Left renal cortex interstitium (tissue), 4 donors: Measurements from ENCODE around the gene ARID3C. TPM values are rescaled to one million over a fixed set of nuclear protein-coding genes. Genes with fewer than 3 reads are reported as not detected.

Experiments used
- DNase-seq, 4 donors: peaks; one replicate each; pipeline ENCODE4 v3.0.0-alpha.2; 2013; ENCODE audit warnings: low read depth in 4 of 4, low spot score in 2 of 4, missing footprints in 1 of 4
- polyA plus RNA-seq, 4 donors: library from polyadenylated mRNA; unstranded; fragments of 120-200 nt; gene quantifications; one replicate each; pipeline ENCODE4 v1.2.1, GENCODE V29; 2013; ENCODE audit not compliant: insufficient read length in 4 of 4

Gene ARID3C
- polyA plus RNA-seq, 4 donors: 0.16 to 0.21 (median 0.19) TPM; not detected in 1

DNA sequence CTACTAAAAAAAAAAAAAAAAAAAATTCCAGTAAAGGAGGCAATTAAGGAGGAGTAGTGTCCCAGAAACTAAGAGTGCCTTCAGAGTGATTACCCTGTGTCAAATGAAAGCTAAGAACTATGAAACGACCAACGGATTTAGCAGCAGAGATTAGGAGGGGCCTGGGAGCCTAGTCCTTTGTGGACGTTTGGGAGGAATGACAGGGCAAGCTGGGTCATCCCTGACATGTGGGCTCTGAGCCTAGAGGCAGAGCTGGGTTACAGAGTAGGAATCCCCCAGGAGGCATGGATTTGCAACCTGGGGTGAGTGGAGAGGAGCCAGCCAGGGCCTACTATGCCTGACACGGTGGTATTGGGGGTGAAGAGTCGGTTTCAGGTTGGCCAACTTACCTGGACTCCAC lies 4.3 kb upstream of the ARID3C start:
- no peak for DNase-seq

DNA sequence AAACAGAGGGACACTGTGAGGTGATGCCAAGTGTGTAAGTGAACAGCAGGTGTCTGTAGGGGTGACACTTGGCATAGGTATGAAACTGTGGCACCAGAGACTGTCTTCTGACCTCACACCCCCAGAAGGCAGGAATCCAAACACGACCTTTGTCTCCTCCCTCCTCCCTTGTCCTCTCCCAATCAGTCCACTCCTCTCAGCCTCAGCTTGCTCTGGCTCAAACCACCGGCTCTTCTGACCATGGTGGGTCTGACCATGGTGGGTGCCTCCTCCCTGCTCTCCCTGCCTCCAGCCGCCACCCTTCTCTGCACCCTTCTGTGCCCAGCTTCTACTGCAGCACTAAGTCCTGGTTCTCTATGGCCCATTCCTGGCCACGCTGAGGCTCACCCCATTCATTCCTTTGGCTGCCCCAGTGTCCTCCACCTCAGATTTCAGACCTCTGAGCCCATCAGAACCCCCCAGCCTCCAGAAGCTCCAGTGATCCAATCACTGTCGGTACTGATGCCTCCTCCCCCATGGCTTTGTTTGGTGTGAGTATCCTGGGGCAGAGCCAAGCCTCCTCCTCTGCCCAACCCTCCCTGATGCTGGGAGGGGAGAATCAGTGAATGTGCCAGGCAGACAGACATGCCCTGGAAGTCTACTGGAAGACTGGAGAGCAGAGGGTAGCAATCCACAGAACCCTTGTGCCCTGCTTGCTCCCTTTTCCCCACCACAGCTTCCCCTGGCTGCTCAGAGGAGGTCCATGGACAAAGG lies 1.7 kb upstream of the ARID3C start:
- DNase-seq: no peak

DNA sequence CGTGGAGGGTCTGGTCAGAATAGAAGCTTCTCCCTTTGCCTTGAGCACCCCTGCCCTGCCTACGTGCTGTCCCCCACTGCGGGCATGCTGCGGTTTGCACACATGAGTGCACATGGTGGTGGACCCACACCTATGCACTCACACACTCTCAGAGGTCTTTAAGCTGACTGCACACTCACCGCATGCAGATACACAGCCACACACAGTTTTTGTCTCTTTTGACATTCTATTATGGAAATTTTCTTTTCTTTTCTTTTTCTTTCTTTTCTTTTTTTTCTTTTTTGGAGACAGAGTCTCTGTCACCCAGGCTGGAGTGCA lies 584 bp upstream of the ARID3C start:
- DNase-seq: no peak

DNA sequence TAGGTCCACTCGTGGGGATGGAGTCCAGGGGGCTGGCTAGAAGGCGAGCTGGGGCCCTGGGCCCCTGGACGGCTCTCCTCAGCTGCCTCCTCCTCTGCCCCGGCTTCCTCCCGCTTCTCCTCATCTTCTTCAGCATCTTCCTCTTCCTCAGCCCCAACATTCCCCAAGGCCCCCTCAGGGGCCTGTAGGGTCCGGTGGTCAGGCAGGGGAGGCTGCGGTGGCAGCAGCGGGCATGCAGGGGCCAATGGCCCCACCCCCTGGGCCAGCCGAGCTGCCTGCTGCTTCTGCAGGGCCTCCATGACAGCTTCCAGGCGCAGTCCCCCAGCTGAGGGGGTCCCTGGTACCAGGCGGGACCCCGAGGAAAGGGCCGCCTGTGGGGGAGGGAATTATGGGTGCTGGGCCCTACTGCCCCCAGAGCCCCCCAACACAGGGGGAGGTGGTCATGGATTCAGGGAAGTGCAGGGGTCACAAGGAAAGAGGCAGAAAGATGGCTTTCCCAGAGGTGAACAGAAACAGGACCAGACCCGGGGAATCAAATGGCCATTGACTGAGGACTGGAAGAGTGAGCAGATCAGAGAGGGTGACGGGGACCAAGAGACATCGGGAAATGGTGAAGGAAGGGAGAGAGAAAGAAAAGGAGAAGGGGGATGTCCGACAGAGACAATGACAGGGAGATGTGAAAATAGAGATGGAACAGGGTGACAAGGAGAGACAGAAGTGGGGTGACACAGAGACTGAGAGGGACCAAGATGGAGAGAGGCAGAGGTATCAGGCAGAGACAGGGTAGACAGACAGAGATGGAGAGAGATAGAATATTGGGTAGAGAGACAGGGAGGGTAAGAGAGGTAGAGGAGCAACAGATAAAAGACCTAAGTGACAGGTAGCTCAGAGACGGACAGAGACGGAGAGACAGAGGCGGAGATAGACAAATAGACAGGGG lies 880 bp downstream of the ARID3C start:
- no peak for DNase-seq

DNA sequence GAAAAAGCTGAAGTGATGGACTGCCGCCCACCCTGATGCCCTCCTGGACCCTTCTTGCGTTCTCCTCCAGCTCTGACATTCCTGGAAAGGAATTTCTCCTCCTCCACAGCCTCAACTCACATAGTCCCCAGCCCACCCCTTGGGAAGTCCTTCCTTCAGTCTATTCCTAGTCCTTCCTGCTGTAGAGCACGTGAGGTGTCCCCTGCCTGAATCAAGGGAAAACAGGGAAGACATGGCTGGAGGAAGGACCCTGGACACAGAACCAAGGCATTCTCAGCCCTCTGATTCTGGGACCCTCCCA lies 3.7 kb downstream of the ARID3C start:
- no peak for DNase-seq

DNA sequence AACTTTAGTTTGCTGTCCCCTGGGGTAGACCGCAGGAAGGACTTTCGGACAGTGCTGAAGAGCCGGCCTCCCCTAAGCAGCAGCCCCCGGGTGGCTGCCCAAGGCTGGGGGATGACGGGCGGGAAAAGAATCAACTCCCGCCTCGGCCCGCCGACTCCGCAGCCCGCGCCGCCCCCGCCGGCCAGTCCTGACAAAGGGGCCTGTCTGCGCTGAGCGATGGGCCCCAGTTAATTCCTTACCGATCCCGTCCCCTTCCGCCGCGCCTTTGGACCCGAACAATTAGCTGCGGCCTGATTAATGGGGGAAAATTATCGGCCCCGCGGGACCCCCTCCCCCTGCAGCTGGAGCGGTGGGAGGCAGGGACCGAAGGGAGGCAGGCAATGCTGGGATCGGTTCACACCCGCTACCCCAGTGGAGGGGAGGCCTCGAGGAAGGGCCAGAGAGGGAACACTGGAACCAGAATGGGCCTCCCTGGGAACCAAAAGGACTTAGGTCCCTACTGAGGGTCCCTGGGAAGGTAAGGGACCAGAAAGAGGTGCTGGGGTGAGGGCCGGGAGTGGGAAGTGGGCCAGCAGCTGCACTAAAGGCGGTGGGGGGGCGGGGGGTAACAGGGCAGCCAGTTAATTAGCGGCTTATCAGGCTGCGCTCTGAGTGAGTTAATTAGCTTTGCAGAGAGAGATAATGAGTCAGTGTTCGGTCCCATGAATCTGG lies 4.2 kb downstream of the ARID3C start:
- no peak for DNase-seq

DNA sequence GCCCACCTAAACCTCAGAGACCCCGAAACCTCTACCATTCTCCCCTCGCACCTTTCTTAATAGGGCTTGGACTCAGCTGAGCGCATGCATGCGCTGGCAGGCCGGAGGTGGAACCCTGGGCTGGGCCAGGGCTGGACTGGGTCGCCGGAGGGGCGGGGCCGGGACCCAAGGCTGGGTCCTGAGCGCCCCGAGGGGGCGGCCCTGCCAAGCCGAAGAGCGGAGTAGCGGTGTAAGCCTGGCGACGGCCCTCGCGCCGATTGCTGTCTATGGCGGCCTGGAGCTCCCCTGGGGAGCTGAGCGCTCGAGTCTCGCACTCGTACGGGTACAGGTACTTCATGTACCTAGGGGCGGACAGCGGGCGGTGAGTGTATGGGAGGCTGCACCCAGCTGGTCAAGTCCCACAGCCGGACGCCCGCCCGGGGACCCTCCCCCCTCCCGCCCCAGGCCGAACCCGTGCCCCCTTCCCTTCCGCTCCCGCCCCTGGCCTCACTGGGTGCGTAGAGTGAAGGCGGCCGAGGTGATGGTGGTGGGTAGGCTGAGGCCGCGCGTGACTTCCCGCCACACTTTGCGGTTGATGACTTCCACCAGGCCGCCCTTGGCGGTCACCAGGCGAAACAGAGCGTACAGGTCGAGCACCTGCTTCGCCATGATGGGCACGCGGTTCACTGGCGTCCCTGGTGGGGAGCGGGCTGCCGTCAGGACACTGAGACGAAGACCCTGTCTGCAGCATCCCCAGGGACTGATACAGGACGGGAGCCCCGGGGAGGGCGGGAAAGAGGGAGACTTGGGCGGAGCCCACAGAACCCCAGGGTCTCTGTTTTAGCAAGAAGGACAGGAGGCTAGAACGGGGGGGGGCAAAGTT lies 5.3 kb downstream of the ARID3C start:
- no peak for DNase-seq

DNA sequence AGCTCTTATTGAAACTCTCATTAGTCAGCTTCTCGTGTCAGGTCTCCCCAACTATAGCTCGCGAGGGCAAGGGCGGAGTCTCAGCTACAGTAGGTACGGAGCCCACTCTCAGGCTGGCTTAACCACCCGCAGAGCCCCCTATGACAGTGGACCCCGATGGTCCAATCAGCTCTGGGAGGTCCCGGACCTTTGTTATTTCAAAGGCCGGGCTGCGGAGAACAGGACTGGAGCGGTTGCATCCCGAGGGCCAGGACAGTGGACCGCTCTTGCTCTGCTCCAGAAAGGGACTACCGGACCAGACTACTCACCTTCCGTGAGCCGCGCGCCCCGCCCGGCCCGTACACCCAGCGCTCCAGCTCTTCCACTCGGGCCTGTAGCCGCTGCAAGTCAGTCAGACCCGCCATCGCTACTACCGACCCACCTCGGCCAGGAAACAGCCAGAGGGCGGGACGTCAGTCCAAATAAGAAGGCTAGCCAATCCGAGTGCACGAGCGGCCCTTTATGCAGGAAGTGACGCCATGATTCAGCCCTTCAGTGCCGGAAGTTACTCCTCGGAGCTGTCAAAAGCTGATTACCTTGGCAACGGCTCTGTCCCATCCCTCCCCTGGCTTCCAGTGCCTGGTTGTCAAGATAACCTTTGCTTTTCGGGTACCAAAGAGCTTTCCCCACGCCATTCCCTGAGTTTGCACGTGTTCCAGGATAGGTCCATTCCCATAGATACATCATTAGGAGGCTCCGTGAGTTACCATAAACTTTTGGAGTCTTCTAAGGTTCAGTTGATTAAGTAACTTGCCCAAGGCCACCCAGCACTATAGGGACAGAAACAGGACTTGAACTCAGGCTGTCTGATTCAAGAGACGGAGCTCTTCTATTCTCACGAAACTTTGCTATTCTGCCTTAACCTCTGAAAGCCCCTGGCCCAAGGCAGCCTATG lies 8.5 kb downstream of the ARID3C start, which contains the start of gene DCTN3:
Gene DCTN3, minus strand, starts transcription at position 435 of the 934 bp plus-strand sequence. Its CDS starts 31 bp downstream, at position 404.
- peak in 3 of 4 donors; percentile 83 to 92 (median 84) for DNase-seq

DNA sequence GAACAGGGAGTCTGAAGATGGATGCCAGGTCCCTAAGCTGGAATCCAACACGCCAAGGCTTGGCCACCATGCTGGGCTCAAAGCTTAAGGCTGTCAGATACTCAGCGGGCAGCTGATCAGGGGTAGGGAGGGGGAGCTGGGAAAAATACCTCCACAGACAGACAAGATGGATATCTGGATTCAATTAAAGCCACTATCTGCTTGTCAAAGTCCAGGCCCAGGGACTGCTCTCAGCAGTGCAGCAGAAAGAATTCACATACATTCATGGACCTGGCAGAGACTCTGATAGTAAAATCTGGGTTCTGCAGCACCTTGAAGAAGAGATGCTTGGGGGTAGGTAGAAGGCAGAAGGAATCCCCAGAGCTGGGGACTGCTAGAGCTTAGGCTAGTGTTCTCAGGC lies 13.7 kb downstream of the ARID3C start:
- DNase-seq: no peak

DNA sequence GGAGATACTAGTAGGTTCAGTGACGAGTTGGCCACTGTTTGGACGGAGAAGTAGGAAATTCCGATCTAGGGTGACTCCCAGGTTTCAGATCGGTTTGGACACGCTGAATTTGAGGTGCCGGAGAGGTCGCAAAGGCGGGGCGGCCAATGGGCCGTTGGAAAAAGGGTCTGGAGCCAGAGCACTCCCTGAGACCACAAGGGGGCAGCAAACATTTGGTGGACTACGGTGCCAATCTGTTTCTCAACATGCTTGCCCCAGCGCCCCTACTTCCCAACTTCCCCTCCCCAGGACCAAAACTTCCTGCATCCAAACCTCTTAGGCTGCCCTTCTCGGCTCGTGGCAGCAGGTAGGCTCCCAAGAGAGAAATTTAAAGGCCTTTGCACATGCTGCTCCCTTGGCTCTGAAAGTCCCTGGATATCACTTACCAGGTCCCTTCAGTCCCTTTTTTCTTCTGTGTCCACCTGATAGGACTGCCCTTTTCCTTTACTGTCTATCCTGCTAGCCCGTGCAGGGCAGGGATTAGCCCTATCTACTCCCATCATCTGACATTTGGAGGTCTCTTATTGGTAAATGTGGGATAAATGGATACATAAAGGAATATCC lies 16.0 kb downstream of the ARID3C start:
- DNase-seq: peak in 1 of 4 donors; percentile 78

DNA sequence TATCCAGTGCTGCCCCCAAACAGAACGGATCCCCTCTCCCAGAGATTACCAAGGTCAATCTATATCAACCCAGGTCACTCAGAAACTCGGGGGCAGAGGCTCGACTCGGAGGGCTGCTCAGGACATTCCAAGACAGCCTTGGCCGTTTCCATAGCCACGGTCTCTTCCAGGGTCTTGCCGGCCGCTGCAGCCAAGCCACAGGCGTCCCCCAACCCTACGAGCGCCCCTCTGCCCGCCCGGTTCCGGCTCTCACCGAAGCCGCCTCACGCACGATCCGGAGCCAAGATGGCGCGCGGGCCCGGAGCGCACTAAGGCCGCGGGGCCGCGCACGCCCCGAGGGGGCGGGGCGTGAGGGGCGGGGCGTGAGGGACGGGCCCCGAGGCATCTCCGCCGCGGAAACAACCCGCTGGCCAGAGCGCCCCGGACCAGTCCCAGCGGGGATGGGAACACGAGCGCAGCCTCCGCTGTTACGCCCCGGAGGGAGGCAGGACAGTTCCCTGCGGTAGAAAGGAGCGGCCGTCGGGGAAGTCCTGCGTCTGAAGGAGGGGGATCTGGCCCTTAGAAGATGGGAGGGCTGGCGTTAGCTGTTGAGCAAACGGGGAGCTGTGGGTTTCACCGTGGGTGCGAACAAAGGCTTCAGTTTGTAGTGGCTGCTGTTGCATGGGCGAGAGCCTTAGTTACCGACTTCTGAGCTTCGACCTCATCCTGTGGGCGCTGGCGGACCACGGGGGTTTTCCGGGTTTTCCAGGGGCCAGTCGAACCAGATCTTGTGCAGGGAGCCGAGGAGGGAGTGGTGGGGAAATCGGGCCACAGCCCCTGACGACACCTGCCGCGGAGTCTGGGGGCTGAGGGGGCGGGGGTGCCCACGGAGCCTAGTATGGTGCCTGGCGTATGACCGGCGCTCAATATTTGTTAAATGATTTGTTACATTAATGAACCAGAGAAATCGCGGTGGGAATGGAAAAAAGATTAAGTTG lies 16.8 kb downstream of the ARID3C start, which contains the start of gene RPP25L:
Gene RPP25L, minus strand, starts transcription at position 287 of the 977 bp plus-strand sequence. CDS start 801 bp downstream, outside the sequence.
- peak in 2 of 4 donors; percentile 66 to 78 for DNase-seq

DNA sequence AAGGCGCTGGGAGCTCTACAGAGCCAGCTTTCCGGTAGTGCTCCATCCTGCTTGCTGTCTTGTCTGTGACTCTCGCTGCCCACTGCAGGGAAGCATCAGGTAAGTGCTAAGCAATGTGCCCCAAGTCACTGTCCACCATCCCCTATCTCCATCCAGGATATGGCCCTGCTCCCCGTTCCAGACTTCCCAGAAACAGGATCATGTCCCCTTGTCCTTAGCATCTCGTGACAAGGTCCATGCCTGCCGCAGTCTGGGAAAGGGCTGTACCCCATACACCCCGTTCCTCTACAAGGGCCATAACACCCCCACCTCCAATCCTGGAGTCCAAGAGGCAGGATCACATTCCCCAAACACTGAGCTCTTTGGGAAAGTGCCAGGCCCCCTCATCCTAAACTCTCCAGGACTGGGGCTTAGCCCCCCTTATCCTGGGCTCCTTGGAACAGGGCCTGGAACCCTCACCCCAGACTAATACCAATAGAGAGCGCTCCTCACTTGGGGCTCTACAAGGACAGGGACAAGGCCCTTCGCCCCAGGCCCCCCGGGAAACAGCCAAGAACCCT lies 17.5 kb downstream of the ARID3C start:
- no peak for DNase-seq

DNA sequence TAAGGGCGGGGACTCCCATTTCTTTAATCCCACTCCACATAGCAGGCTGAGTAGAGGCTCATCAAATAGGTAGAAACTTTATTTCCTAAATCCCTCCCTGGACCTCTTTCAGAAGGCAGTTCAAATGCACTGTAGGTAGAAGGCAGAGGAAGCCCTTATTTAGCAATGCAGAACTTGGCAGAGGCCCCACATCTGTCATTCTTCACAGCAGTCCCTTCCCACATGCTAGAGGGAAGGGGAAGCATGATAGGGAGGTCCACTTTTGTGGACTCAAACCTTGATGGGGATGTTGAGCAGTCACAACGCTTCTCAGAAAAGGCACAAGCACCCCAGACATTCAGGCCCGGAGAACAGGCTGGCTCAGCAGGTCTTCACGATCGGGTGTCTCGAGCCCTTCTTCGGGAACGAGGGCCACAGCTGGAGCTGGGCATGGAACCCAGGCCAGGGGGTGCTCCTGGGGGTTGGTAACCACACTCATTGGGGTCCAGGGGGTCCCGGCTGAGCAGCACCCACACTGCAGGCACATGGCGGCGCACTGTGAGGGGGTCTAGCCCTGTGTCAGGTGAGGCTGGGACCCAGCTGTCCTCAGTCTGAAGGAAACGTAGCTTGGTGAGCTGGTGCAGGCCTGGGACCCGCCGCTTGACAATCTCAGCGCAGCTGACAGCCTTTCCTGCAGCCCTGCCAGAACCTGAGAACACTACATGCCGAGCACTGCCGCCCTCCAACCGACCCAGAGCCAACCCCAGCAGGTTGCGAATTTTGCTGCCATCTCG lies 18.2 kb downstream of the ARID3C start:
- no peak for DNase-seq

DNA sequence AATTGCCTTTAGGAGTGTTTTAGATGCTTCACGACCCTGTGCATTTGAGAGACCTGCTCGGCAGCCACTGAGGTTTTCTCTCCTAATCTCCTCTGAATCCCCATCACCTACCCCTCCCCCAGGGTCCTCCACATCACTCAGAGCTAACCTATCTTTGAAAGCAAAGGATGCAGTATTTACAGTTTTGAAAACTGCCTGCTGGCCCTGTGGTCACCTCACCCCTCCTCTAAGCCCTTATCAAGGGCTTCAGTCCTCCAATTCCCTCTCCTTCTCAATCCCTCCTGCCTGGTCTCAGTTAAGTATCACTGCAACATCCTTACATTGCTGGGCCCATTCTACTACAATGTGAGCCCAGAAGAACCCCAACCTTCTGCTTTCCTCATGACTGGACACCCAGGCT lies 21.5 kb downstream of the ARID3C start:
- DNase-seq: no peak

DNA sequence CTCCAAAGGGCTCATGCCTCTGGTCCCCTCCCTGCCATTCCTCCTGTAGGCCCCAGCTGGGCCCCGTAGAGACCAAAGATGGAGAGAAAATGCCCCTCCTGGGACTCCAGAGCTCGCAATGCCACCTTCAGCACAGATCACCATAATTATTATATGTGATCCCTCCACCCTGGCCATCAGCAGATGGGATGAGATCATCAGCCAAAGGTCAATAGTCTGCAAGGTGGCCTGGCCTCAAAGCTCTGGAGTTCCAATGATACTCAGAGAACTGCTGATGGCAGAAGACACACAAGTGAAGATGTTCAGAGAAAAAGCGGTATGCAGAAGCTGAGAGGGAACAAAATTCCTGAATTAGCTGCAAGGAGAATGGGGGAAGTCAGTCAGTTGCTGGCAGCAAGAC lies 22.0 kb downstream of the ARID3C start:
- no peak for DNase-seq

DNA sequence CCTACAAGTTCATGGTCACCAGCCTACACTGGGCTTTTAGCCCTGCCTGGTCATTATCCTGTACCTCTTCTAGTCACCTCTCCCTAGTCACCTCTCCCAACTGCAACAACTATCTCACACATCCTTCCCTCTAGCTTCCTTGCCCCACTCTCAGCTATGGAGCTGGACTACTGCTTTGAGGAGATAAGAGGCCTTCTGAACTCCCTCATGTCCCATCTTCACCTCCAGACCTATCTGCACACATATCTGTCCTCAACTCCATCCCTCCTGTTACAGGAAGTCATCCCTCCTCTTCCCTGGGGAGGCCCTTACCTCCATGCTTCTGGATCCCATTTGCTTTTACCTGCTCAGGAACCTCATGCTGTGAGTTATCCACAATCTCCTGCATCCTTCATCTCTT lies 22.7 kb downstream of the ARID3C start:
- no peak for DNase-seq
